ENCODE results near the gene ATF4.

ATF4 gene

DNA sequence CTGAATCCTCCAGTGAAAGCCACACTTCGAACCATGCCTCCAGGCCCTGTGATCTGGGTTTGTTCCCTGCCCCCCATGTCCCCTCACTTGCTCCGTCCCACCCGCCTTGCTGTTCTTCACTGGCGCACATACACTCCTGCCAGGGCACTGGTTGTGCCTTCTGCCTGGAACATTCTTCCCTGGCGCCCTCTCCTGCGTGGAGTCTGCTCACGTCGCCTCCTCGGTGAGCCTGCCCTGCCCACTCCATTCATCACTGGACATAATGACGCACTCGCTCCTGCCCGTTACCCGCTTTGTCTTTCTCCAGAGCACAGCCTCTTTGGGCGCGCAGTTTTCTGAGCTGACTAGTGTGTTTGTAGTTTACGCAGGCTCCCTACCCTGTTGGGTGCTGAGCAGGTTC lies 39.3 kb upstream of the ATF4 start:
- Histone ChIP-seq H3K9me3 (ENCODE audit: control insufficient read depth, insufficient read depth, low read depth, low read length) (no peaks in the 10 kb centered on the region), H3K36me3 (ENCODE audit: control insufficient read depth in 2 of 2, insufficient read depth in 1 of 2, low read length in 2 of 2) (peaks cover 0 to 6% of the 10 kb centered on the region in 2 experiments; a peak in 2 of 3 replicates), H3K27ac (ENCODE audit: extremely low read depth, low read depth, low read length) (no peak overlapping the region), H3K4me1 (ENCODE audit: control insufficient read depth, insufficient read depth, low read length) (no peaks in the 10 kb centered on the region), H3K4me3 (ENCODE audit: low read depth, low read length) (no peak overlapping the region)
- no peak for TF ChIP-seq ZNF202 (tag by site-specific recombination; IDR thresholded peaks at IDR 0.05; ENCODE audit: borderline replicate concordance)
- CTCF ChIA-PET, result interaction anchor here (1.1 kb wide), 1 partner anchor 15 kb away, joined by 6 read pairs; no protein-coding TSS in a partner anchor
- POLR2A ChIA-PET, result interaction anchor here (1.2 kb wide), 1 partner anchor 9 kb away, joined by 3 read pairs; no protein-coding TSS in a partner anchor

DNA sequence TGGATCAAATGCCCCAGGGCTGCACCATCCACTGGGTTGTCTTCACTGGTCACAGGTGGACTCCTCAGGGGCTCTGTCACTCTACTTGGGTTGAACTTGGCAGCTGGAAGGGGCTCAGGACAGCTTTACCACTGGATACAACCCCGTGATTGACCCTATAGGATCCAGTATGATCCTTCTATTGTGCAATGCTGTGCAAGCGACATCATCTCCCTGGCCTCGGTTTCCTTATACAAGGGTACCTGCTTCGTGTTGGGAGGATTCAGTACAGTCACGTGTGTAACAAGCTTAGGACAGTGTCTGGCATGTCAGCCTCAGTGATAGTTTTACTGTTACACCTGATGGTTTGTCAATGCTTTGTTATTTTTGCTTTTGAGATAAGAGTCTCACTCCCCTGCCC lies 38.8 kb upstream of the ATF4 start:
- no peaks in the 10 kb centered on the region for H3K4me1 ChIP-seq (ENCODE audit: control insufficient read depth, insufficient read depth, low read length)
- CTCF ChIA-PET, result interaction anchor here (0.8 to 1.3 kb wide), 3 partner anchors 15 to 749 kb away, joined by 3 to 6 read pairs (median 3); no protein-coding TSS in a partner anchor
- POLR2A ChIA-PET, result interaction anchor here (0.7 to 1.2 kb wide), 3 partner anchors 9 to 41 kb away, joined by 3 to 4 read pairs (median 3); no protein-coding TSS in a partner anchor
- H3K9me3 ChIP-seq (ENCODE audit: control insufficient read depth, insufficient read depth, low read depth, low read length), result no peaks in the 10 kb centered on the region
- H3K27ac ChIP-seq (ENCODE audit: extremely low read depth, low read depth, low read length), result no peak overlapping the region
- H3K4me3 ChIP-seq (ENCODE audit: low read depth, low read length), result no peak overlapping the region
- peaks cover 0 to 6% of the 10 kb centered on the region in 2 experiments; a peak in 2 of 3 replicates for H3K36me3 ChIP-seq (ENCODE audit: control insufficient read depth in 2 of 2, insufficient read depth in 1 of 2, low read length in 2 of 2)
- TF ChIP-seq, protein P1, sequence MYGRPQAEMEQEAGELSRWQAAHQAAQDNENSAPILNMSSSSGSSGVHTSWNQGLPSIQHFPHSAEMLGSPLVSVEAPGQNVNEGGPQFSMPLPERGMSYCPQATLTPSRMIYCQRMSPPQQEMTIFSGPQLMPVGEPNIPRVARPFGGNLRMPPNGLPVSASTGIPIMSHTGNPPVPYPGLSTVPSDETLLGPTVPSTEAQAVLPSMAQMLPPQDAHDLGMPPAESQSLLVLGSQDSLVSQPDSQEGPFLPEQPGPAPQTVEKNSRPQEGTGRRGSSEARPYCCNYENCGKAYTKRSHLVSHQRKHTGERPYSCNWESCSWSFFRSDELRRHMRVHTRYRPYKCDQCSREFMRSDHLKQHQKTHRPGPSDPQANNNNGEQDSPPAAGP (tag by site-specific recombination; IDR thresholded peaks at IDR 0.05), result no peak
- TF ChIP-seq, protein P2, sequence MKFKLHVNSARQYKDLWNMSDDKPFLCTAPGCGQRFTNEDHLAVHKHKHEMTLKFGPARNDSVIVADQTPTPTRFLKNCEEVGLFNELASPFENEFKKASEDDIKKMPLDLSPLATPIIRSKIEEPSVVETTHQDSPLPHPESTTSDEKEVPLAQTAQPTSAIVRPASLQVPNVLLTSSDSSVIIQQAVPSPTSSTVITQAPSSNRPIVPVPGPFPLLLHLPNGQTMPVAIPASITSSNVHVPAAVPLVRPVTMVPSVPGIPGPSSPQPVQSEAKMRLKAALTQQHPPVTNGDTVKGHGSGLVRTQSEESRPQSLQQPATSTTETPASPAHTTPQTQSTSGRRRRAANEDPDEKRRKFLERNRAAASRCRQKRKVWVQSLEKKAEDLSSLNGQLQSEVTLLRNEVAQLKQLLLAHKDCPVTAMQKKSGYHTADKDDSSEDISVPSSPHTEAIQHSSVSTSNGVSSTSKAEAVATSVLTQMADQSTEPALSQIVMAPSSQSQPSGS (tag by site-specific recombination; IDR thresholded peaks at IDR 0.05; ENCODE audit: low read depth), result no peak
- no peak for TF ChIP-seq ZBTB17 (tag by site-specific recombination; IDR thresholded peaks at IDR 0.05)
- TF ChIP-seq, protein P3, sequence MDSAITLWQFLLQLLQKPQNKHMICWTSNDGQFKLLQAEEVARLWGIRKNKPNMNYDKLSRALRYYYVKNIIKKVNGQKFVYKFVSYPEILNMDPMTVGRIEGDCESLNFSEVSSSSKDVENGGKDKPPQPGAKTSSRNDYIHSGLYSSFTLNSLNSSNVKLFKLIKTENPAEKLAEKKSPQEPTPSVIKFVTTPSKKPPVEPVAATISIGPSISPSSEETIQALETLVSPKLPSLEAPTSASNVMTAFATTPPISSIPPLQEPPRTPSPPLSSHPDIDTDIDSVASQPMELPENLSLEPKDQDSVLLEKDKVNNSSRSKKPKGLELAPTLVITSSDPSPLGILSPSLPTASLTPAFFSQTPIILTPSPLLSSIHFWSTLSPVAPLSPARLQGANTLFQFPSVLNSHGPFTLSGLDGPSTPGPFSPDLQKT (IDR thresholded peaks at IDR 0.05; ENCODE audit: borderline replicate concordance, low read depth, low read length), result no peak
- no peak for TF ChIP-seq ZSCAN16 (tag by site-specific recombination; IDR thresholded peaks at IDR 0.05)
- TF ChIP-seq ZFP41 (tag by site-specific recombination; IDR thresholded peaks at IDR 0.05; ENCODE audit: borderline replicate concordance), result no peak
- TF ChIP-seq MZF1 (tag by site-specific recombination; IDR thresholded peaks at IDR 0.05; ENCODE audit: borderline replicate concordance), result no peak
- no peak for TF ChIP-seq ZNF664 (tag by site-specific recombination; IDR thresholded peaks at IDR 0.05)
- TF ChIP-seq ZNF585B (tag by site-specific recombination; IDR thresholded peaks at IDR 0.05), result no peak
- TF ChIP-seq KLF10 (tag by site-specific recombination; IDR thresholded peaks at IDR 0.05), result no peak
- no peak for TF ChIP-seq ZNF529 (tag by site-specific recombination; IDR thresholded peaks at IDR 0.05; ENCODE audit: insufficient replicate concordance)
- TF ChIP-seq, protein P4, sequence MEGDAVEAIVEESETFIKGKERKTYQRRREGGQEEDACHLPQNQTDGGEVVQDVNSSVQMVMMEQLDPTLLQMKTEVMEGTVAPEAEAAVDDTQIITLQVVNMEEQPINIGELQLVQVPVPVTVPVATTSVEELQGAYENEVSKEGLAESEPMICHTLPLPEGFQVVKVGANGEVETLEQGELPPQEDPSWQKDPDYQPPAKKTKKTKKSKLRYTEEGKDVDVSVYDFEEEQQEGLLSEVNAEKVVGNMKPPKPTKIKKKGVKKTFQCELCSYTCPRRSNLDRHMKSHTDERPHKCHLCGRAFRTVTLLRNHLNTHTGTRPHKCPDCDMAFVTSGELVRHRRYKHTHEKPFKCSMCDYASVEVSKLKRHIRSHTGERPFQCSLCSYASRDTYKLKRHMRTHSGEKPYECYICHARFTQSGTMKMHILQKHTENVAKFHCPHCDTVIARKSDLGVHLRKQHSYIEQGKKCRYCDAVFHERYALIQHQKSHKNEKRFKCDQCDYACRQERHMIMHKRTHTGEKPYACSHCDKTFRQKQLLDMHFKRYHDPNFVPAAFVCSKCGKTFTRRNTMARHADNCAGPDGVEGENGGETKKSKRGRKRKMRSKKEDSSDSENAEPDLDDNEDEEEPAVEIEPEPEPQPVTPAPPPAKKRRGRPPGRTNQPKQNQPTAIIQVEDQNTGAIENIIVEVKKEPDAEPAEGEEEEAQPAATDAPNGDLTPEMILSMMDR (tag by site-specific recombination; IDR thresholded peaks at IDR 0.05), result no peak
- no peak for TF ChIP-seq ZNF214 (tag by site-specific recombination; IDR thresholded peaks at IDR 0.05; ENCODE audit: borderline replicate concordance)
- TF ChIP-seq ZNF175 (tag by site-specific recombination; IDR thresholded peaks at IDR 0.05), result no peak
- TF ChIP-seq ZNF404 (tag by site-specific recombination; IDR thresholded peaks at IDR 0.05), result no peak
- TF ChIP-seq, protein P5, sequence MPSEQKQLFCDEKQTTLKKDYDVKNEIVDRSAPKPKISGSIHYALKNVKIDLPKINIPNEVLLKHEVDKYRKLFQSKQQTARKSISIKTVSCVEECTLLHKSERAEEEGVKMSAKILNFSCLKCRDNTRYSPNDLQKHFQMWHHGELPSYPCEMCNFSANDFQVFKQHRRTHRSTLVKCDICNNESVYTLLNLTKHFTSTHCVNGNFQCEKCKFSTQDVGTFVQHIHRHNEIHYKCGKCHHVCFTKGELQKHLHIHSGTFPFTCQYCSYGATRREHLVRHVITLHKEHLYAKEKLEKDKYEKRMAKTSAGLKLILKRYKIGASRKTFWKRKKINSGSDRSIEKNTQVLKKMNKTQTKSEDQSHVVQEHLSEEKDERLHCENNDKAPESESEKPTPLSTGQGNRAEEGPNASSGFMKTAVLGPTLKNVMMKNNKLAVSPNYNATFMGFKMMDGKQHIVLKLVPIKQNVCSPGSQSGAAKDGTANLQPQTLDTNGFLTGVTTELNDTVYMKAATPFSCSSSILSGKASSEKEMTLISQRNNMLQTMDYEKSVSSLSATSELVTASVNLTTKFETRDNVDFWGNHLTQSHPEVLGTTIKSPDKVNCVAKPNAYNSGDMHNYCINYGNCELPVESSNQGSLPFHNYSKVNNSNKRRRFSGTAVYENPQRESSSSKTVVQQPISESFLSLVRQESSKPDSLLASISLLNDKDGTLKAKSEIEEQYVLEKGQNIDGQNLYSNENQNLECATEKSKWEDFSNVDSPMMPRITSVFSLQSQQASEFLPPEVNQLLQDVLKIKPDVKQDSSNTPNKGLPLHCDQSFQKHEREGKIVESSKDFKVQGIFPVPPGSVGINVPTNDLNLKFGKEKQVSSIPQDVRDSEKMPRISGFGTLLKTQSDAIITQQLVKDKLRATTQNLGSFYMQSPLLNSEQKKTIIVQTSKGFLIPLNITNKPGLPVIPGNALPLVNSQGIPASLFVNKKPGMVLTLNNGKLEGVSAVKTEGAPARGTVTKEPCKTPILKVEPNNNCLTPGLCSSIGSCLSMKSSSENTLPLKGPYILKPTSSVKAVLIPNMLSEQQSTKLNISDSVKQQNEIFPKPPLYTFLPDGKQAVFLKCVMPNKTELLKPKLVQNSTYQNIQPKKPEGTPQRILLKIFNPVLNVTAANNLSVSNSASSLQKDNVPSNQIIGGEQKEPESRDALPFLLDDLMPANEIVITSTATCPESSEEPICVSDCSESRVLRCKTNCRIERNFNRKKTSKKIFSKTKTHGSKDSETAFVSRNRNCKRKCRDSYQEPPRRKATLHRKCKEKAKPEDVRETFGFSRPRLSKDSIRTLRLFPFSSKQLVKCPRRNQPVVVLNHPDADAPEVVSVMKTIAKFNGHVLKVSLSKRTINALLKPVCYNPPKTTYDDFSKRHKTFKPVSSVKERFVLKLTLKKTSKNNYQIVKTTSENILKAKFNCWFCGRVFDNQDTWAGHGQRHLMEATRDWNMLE (tag by site-specific recombination; conservative IDR thresholded peaks at IDR 0.05; ENCODE audit: low read depth), result no peak
- TF ChIP-seq ZNF248 (tag by site-specific recombination; IDR thresholded peaks at IDR 0.05), result no peak
- no peak for TF ChIP-seq KLF8 (tag by site-specific recombination; IDR thresholded peaks at IDR 0.05)
- TF ChIP-seq, protein P6, sequence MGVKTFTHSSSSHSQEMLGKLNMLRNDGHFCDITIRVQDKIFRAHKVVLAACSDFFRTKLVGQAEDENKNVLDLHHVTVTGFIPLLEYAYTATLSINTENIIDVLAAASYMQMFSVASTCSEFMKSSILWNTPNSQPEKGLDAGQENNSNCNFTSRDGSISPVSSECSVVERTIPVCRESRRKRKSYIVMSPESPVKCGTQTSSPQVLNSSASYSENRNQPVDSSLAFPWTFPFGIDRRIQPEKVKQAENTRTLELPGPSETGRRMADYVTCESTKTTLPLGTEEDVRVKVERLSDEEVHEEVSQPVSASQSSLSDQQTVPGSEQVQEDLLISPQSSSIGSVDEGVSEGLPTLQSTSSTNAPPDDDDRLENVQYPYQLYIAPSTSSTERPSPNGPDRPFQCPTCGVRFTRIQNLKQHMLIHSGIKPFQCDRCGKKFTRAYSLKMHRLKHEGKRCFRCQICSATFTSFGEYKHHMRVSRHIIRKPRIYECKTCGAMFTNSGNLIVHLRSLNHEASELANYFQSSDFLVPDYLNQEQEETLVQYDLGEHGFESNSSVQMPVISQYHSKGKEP (tag by site-specific recombination; IDR thresholded peaks at IDR 0.05), result no peak
